GM21825 (cell line): ENCODE results near the gene BRAT1.
"Not testable (repeated sequence)": the region's sequence is repeated elsewhere in the genome, so short reads cannot be mapped to it uniquely, and the experiment has no call there.

Source experiments
- ATAC-seq: cut with Tn5 transposase; IDR thresholded peaks from one replicate; pipeline ENCODE4 v1.9.1; 2021; ENCODE audit warnings: mild to moderate bottlenecking, moderate library complexity; ENCODE audit not compliant: unreplicated experiment

The BRAT1 gene

DNA sequence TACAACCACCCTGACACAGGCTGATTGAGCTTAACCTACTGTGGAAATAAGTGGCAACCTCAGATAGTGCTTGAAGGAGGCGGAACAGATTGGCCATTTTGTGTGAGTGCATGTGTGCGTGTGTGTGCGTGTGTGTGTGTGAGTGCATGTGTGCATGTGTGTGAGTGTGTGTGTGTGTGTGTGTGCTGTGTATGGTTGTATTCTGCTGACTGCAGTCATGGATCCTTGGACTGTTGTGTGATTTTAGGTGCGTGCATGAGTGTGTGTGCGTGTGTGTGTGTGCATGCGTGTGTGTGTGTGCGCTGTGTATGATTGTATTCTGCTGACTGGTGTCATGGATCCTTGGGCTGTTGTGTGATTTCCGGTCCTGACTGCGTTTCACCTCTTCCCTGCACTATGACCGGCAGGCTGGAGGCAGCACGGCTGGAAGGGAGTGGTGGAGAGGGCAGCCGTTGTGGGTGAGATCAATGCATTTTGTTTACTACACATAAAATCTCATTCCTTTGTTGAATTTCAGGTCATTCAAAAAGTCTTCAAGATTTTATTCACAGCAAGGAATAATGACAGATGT is 9.7 kb upstream of the BRAT1 start:
- ATAC-seq = no peak

DNA sequence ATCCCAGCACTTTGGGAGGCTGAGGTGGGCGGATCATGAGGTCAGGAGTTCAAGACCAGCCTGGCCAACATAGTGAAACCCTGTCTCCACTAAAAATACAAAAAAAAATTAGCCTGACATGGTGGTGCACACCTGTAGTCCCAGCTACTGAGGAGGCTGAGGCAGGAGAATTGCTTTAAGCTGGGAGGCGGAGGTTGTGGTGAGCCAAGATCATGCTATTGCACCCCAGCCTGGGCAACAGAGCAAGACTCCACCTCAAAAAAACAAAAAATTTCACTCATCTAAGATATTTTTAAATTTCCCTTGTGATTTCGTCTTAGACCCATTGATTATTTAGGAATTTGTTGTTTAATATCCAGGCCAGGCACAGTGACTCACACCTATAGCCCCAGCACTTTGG is 8.6 kb upstream of the BRAT1 start:
- not testable (repeated sequence) for ATAC-seq

DNA sequence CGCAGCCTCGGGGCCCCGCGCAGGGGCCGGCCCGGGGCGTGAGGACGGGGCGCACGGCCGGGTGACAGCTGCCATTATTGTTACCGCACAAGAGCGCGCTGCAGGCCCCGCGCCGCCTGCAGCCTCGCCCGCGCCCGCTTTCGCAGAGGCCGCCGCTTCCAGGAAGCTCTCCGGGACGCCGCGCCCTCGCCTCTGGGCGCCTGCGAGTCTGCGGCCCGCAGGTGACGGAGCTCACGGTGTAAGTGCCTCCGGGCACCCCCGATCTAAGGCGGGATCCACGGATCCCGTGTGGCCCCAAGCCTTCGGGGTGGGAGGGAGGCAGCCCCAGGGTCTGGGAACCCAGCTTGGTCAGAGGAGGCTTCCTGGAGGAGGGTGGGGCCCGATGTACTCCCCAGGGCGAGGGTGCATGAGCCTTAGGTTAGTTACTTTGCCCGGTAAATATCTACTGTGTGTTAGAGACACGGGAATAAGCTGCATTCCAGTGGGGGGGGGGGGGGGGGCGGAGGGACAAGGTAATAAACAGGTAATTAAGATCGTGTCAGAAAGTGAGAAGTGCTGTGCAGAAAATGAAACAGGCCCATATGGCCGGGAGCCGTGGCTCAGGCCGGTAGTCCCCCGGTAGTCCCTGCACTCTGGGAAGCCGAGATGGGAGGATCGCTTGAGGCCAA is 4.1 kb upstream of the BRAT1 start:
- ATAC-seq = peak; percentile 9

DNA sequence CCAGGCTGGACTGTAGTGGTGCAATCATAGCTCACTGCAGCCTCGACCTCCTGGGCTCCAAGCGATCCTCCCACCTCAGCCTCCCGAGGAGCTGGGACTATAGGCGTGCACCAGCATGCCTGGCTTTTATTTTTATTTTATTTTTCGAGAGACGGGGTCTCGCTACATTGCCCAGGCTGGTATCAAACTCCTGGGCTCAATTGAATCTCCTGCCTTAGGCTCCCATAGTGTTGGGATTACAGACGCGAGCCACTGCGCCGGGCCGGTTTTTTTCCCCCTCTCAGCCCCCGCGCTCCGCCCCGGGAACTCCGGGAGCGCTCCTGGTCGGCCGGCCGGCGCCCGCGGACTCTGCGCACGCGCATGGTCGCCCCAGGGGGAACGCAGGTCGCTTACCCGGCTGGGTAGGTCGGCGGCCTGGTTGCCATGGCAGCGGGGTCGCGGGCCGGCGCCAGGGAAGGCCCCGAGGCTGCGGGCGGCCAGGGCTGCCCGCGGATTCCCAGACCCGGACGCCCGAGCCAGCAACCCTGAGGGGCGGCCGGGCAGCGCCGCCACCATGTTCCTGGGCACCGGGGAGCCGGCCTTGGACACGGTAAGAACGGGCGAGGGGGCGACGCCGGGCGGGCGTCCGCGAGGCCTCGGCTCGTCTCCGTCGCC is 3.4 kb upstream of the BRAT1 start, which contains the start of gene IQCE:
IQCE (plus strand) TSS at position 351 of the 654 bp plus-strand sequence; CDS start at position 554, 203 bp downstream.
- ATAC-seq = peak; percentile 51

DNA sequence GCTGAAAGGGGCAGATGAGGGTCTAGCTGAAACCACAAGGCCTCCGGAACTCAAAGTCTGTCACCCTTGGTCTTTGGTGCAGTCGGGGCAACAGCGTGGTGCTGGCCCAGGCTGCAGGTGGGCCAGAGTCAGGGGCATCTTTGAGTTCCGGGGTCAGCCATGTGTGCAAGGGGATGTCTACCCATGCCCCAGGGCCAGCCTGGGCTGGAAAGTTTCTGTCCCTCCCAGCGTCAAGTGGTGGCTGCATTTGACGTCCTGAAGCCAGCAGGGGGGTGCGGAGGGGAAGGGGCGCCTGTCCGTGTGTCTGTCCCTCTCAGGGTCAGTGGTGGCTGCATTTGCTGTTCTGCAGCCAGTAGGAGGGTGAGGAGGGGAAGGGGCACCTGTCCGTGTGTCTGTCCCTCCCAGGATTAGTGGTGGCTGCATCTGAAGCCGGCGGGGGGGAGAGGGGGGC is 638 bp downstream of the BRAT1 start:
- ATAC-seq = no peak

DNA sequence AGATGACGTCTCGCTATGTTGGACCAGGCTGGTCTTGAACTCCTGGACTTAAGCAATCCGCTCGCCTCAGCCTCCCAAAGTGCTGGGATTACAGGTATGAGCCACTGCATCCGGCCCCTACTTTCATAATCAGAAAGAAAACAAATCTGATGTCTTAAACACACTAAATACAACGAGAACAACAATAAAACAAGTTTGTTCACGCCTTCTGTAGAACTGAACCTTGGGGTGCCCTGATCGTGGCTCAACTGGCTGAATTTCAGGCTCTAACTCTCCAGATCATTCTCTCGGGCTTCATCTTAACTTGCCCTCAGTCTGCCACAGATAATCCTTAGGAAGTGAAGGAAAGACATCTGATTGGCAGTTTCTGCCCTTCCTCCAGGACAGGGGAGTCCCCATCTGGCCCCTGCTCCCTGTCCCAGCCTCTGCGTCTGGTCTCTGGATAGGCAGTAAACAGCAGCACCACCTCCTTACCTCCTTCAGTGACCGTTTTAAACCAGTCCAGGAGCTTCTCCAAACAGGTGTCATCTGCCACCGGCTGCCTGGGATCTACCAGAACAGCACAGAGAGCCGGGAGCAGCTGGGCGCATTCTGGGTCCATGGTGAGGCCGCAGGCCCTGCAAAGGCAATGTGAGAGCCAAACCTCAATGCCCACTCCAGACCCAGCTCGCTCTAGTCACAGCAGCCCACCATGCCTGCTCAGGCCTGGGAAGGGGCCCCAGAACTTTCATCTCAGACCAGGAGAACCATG is 1.3 kb downstream of the BRAT1 start:
- no peak for ATAC-seq

DNA sequence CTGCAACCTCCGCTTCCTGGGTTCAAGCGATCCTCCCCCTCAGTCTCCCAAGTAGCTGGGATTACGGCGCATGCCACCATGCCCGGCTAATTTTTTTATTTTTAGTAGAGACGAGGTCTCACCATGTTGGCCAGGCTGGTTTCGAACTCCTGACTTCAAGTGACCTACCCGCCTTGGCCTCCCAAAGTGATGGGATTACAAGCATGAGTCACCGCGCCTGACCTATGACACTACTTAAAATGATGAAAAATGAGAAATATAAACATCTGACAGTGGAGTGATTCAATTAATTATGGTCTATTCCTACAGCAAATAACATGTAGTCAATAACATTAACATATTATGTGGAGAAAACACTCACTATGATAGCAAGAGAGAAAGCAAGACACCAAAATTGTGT is 2.2 kb downstream of the BRAT1 start:
- no peak for ATAC-seq

DNA sequence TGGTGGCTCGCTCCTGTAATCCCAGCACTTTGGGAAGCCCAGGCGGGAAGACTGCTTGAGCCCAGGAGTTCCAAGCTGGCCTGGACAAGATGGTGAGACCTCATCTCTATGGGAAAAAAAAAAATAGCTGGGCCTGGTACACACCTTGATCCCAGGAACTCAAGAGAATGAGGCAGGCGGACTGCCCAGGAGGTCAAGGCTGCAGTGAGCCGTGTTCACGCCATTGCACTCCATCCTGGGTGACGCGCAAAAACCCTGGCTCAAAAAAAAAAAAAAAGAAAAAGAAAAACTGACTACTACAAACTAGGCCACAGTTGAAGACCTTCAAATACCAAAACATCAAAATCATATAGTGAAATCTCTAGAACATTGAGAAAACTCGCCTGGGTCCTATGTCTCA is 3.9 kb downstream of the BRAT1 start:
- ATAC-seq = no peak

DNA sequence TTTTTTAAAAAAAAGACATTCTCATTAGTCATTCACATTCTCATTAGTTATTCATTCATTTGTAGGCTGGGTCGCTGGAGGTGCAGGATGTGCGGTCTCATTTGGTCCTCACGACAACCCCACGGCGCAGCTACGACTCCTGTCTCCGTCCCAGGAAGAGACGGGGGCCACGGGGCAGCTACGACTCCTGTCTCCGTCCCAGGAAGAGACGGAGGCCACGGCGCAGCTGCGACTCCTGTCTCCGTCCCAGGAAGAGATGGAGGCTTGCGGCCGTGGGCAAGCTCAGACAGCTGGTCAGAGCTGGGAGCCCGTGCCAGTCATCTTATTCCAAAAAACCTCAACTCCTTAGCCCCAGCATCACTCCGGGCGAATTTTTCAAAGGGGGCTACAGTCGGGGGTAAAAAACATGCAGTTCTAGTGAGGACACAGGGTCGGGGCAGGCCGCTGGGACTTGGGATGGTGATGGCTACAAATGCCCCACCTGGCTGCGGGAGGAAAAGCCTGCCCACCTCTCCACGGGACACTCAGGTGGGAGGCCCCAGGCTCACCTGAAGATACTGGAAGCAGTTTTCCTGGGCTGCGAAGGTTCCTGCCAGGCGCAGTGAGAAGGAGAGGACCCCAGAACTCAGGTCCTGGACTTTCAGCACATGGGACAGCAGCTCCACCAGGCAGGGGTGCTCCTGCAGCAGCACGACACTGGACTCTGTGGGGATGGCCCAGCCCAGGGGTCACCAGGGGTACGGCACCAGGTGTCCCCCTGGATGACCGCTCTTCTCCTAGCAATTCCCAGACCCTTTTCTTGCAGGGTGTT is 8.3 kb downstream of the BRAT1 start:
- ATAC-seq = no peak

DNA sequence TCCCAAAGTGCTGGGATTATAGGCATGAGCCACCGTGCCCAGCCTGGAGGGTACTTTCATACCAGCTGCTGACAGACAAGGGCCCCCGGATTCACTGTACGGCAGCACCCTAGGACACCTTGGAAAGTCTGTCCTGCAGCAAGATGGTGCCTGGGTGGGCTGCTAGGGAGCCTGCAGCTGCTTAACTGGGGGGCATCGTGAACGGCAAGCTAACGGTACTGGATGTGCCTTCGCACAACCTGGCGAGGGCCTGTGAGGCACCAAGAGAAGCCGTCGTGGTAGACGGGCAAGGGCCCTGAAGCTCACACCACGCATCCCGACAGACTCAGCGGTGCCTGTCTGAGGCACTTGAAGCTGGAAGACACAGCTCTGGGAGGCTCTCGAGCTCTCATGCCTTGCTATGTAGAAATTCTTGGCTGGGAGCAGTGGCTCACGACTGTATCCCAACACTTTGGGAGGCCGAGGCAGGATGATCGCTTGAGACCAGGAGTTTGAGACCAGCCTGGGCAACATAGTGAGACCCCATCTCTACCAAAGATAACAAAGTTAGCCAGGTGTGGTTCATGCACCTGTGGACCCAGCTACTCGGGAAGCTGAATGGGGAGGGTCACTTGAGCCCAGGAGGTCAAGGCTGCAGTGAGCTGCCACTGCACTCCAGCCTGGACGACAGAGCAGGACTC is 9.4 kb downstream of the BRAT1 start:
- ATAC-seq = no peak

DNA sequence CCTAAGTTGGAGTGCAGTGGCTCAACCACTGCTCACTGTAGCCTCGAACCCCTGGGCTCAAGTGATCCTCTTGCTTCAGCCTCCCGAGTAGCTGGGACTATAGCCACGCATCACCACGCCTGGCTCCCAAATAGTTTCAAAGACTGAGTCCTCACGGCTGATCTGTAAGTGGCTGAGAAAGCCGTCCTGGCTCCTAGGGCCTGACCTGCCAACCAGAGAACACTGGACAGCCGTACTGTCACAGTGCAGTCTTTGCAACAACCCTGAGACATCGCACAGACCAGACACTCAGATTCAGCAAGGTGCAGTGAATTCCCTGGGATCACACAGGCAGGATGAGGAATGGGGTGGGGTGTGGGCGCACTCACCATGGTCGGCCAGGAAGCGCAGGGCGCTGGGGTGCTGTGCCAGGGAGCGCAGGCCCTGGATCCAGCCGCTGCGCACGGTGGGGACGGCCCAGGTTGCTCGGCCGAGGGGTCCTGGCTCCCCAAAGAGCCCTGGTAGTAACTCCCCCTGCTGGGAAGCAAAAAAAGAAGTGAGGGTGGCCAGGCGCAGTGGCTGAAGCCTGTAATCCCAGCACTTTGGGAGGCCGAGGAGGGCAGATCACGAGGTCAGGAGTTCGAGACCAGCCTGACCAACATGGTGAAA is 10.7 kb downstream of the BRAT1 start:
- ATAC-seq = no peak

DNA sequence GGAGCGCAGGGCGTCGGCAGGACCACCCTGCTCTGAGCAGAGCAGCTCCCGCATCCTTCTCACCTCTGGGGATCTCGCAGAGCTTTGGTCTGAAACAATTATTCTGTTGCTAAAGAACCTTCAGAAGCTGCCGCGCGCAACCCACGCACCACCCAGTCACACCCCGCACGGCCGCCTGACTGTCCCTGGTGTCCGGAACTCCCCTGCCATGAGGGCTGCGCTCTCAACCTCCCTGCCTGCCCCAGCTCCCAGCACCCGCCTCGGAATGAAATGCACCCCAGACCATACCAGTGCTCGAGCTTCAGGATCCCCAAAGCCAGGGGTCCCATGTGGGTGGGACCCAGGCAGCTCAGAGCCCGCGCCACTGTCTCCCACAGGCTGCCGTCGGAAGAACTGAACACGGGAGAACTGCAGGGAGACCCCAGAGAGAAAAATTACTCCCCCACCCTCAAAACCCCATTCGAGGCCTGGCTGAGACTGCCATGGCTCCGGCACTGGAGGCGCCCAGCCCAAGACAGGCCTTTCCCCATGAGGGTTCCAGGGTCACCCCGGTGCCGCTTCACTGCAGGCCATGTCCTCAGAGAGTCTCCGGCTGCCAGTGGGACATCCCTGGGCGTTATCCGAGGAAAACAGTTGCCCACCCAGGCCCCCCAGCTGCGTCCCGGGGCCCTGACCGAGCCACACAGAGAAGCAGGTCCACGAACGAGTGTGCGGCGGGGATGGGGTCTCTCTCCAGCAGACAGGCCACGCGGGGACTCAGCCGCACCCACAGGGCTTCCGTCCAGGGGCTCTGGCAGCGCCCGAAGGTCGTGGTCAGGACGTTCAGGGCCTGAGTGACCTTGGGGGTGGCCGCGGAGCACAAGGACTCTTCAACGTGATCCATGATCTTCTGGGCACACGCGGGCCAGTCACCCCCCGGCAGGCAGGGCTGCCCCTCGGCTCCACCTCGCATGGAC is 12.1 kb downstream of the BRAT1 start:
- ATAC-seq = no peak

DNA sequence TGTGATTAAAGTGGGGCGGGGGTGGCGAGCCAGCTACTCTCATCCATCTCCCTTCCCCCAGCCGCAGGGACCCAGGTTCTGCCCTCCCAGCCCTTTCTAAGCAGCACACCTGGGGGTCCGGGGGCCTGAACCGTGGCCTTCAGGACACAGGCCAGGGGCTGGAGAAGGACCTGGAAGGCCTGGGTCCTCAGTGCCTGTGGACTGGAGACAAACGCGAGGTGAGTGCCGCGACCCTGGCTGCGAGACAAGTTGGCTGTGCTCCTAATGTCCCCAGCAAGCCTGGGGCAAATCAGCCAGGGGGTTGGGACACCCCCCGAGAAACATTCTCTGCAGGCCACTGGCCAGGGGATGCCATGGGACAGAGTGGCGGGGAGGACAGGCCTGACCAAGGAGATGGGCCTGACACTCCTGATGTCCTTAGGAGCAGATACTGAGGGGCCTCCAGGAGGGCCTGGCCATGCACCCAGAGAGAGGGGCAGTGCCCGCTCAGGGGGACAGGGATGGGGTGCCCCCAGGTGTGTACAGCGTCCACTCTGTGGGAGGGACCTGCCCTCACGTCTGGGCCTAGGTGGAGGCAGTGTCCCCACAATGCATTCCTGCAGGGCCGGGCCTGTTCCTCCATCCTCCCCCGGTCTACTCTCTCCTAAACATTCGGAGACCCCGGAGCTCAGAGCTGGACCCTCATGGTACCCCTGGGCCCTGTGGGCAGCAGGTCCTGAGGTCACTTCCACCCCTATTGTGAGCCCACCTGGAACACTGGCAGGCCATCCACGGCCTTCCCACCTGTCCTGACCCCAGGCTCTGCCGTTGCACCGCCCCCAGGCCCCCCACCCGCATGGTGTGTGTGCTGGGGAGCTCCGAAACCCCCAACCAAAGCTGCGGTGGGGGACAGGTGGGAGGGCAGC is 13.1 kb downstream of the BRAT1 start:
- ATAC-seq = no peak

DNA sequence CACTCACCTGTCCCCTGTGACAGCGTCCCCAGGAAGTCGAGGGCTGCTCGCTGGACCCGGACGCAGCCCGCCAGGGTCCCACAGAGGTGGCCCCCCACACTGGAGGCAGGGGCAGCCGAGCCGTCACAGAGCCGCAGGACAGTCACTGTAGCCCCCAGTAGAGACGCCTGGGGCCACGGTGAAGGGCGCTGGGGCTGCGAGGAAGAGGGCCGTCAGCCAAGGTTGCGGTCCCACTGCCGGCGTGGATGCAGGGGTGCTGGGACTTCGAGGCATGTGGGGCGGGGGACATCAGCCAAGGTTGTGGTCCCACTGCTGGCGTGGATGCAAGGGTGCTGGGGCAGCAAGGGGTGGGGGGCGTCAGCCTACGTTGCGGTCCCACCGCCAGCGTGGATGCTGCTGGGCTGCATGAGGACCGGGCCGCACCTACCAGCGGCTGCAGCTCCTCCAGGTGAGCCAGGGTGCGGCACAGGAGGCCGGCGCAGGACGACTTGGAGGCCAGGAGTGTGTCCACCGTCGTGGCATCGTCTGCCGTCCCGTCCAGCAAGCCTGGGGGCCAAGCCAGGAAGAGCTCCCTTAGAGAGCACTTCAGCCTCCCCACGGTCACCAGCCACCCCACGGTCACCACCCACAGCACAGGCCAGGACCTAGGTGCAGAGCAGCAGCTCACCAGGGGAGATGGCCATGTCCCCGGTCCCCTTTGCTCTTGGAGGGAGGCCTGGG is 13.9 kb downstream of the BRAT1 start:
- ATAC-seq = no peak

DNA sequence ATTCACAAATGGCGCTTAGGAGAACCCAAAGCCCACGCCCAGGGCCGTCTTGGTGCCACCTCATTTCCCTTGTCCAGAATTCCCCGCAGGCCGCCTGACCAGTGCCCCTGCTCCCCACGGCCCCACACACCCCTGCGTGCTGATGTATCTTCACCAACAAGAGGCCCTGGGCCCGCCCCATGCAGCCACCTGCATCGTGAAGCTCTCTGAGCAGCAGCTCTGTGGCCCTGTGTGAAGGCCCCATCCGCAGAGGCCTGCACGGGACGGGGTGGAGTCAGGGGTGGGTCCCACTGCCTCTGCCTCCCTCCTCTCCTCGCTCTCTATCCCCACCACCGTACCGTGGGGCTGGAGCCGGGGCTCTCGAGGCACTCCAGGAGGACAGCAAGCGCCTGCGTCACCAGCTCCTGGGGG is 14.7 kb downstream of the BRAT1 start:
- no peak for ATAC-seq

DNA sequence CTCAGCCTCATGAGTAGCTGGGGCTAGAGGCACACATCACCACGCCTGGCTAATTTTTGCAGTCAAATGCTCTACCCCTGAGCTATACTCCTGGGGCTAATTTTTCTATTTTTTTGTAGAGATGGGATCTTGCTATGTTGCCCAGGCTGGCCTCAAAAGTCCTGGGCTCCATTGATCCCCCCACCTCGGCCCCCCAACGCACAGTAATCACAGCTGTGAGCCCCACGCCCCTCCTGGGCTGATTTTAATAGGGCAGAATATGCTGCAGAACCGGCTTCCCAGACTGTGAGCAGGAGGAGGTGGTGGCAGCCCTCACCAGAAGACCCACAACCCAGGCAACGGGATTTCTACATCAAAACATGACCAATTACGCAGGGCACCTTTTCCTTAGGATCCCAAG is 15.2 kb downstream of the BRAT1 start:
- no peak for ATAC-seq
